HG02610 (cell line): ENCODE data around the gene SLC26A1.

Source experiments
- ATAC-seq: cut with Tn5 transposase; IDR thresholded peaks from one replicate; pipeline ENCODE4 v1.9.1; 2021; ENCODE audit warnings: mild to moderate bottlenecking, moderate library complexity; ENCODE audit not compliant: unreplicated experiment

Gene SLC26A1

DNA sequence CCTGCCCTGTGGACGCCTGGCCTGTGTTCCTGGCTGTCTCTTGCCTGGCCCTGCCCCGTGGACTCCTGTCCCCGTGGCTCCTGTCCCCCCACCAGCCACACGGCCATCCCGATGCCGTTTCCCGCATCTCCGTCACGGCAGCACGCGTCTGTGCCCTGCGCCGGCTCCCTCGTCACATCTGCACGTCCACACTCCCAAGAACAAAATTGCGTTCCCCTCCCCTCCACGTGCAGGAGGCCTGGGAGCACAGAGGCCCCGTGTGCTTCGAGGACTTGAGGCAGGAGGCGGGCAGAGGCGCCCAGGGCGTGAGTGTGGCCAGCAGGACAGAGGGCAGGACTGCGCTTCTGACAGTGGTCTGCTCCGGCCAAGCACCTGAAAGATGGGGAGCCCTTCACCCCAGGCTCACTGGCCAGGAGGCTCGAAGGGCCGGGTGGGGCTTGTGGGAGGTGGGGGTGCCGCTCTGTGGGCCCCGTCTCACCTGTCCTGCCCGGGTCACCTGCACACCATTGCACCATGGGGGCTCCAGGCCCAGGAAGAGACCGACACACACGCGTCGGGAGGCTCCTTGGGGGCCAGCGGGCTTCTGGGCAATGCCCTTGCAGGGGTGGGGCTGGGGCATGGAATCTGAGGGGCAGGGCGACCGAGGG is 35.5 kb upstream of the SLC26A1 start:
- ATAC-seq, result no peak

DNA sequence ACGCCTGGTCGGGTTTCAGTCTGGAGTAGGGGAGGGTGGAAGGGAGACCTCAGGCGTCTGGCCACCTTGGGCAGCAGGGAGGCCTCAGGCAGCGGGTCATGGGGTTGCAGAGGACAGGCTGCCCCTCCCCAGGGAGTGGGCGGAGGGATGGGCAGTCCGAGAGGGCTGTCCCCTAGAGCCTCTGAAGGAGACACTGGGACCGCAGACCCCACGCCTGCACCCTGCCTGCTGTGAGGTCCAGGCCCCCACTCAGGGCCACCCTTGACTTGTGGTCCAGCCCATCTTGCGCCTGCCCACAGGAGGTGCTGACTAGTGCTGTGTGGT is 34.7 kb upstream of the SLC26A1 start:
- no peak for ATAC-seq

GRCh38 chr4:1027219-1027914 is 34.2 kb upstream of the SLC26A1 start:
- no peak for ATAC-seq

- ATAC-seq, result peak; percentile 60
Measured at GRCh38 chr4:1026115-1026514, 32.9 kb upstream of the SLC26A1 start.

DNA sequence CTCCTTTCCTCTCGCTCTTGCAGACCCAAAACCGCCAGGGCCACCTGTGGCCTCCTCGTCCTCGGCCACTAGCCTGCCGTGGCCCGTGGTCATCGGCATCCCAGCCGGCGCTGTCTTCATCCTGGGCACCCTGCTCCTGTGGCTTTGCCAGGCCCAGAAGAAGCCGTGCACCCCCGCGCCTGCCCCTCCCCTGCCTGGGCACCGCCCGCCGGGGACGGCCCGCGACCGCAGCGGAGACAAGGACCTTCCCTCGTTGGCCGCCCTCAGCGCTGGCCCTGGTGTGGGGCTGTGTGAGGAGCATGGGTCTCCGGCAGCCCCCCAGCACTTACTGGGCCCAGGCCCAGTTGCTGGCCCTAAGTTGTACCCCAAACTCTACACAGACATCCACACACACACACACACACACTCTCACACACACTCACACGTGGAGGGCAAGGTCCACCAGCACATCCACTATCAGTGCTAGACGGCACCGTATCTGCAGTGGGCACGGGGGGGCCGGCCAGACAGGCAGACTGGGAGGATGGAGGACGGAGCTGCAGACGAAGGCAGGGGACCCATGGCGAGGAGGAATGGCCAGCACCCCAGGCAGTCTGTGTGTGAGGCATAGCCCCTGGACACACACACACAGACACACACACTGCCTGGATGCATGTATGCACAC is 31.8 kb upstream of the SLC26A1 start:
- no peak for ATAC-seq

DNA sequence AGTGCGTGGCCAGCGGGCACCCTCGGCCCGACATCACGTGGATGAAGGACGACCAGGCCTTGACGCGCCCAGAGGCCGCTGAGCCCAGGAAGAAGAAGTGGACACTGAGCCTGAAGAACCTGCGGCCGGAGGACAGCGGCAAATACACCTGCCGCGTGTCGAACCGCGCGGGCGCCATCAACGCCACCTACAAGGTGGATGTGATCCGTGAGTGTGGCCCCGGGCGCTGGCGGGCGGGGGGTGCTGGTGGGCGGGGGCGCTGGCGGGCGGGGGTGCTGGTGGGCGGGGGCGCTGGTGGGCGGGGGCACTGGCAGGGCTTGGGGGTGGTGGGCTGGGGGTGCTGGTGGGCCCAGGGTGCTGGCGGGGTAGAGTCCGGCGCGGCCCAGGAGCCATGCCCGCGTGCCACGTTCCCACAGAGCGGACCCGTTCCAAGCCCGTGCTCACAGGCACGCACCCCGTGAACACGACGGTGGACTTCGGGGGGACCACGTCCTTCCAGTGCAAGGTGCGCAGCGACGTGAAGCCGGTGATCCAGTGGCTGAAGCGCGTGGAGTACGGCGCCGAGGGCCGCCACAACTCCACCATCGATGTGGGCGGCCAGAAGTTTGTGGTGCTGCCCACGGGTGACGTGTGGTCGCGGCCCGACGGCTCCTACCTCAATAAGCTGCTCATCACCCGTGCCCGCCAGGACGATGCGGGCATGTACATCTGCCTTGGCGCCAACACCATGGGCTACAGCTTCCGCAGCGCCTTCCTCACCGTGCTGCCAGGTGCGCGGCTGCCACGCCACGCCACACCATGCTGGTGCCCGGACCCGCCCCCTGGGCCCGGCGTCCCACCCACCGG is 30.9 kb upstream of the SLC26A1 start:
- ATAC-seq, result no peak

DNA sequence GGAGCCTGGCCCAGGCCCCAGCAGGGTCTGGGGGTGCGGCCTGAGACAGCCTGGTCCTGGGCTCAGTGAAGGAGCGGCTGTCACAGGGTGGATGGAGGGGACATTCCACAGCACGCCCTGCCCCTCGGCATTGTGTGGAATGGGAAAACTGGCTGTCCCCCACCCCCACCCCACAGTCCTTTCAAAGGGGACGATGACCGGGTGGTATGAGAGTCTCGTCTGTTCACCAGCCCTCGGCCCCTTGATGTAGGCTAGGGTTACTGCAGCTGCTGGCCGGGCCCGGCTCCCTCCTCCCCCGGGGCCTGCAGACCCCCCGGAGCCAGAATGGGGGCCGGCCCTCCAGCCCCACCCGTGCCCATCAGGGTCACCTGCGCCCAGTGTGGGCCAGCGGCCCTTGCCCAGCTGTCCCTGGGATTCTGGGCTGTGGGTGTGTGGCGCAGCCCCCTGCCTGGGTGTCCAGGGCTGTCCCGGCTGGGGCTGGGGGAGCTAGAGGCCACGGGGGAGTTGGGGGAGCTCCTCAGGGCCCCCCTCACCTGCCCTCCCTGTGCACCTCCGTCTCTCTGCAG is 30.0 kb upstream of the SLC26A1 start:
- ATAC-seq, result no peak

- ATAC-seq, result no peak
Measured at GRCh38 chr4:1022739-1023066, 29.5 kb upstream of the SLC26A1 start.

- no peak for ATAC-seq
Measured at GRCh38 chr4:1022051-1022738, 29.0 kb upstream of the SLC26A1 start.

GRCh38 chr4:1021386-1022050 is 28.3 kb upstream of the SLC26A1 start:
- peak; percentile 49 for ATAC-seq

GRCh38 chr4:1019729-1020470 is 26.7 kb upstream of the SLC26A1 start:
- no peak for ATAC-seq

- ATAC-seq, result no peak
Measured at GRCh38 chr4:1019320-1019719, 26.1 kb upstream of the SLC26A1 start.

DNA sequence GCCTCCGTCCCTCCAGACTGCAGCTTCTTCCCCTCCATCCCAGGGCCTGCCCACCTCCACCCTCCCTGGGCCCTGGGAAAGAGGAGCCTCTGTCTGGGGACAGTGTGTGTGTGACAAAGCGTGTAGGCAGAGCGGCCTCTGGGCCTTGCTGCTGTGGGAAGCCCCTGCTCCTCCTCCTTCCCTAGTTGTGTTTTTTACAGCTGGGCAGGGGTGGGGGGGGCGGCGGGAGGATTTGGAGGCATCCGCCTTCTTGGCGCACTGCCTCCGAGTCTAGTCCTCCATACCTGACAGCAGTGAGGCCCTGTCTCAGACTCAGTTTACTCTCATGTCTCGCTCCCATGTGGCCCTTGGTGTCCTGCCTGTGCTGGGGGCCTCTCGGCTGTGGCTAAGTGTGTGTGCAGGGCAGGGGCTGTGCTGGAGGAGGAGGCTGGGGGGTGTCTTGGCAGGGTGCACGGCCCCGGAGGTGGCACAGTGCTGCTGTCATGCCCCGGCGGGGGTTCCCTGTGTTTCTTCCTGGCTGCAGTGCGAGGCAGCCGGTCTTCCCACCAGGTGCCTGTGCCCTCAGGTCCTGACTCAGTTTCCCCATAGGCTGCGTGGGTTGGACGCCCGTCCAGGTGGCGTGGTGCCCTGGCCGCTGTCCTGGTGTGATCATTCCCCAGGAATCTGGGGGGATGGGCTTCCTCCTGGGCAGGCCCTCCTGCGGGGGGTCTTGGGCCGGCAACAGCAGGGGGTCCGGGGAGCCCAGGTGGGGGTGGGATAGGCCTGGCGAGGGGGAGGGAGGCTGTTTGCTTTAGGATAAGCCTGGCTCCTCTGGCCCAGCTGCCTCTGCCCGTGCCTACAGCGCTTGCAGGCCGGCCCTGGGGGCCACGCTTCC is 25.2 kb upstream of the SLC26A1 start:
- no peak for ATAC-seq

GRCh38 chr4:1017706-1018105 is 24.5 kb upstream of the SLC26A1 start:
- ATAC-seq, result no peak

GRCh38 chr4:1017211-1017610 is 24.0 kb upstream of the SLC26A1 start:
- ATAC-seq, result no peak

DNA sequence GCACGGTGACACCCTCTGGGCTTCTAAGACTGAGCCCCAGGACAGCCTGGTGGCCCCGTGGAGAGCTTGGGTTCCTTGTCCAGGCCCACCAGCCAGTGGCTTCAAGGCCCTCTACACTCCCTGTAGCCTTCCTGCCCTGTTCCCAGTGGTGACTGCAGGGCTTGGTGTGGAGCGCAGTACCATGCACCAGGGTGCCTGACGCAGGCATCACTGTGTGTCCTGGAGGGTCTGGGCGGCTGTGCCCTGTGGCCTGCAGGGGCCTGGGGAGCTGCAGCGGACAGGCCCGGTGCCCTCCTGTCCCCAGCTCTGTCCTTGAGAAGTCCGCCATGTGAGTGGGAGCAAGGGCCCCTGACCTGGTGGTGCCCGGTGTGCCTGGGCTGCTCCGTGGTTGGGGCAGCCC is 22.5 kb upstream of the SLC26A1 start:
- ATAC-seq, result no peak

GRCh38 chr4:1015179-1015578 is 22.0 kb upstream of the SLC26A1 start:
- ATAC-seq, result no peak
